Prostate gland (tissue), 2 donors: ENCODE measurements around the gene CAPS.

Source experiments
- CTCF ChIP-seq, 4 experiments: fragments of 200-600 bp in 2 of 4; fragments of 450-650 bp in 2 of 4; sonication (generic) in 2 of 4; IDR thresholded peaks; 1 replicate in 3 of 4; 2 replicates in 1 of 4; pipeline ENCODE4 v1.5.1; 2016 to 2019; ENCODE audit warnings: antibody characterized with exemption in 4 of 4, mild to moderate bottlenecking in 2 of 4, moderate library complexity in 2 of 4
- POLR2A ChIP-seq: fragments of 450-650 bp; IDR thresholded peaks from one replicate; pipeline ENCODE4 v1.6.1; 2016; ENCODE audit warnings: antibody characterized with exemption, mild to moderate bottlenecking
- POLR2AphosphoS5 ChIP-seq: sonication (generic); formaldehyde crosslinking; IDR thresholded peaks from one replicate; pipeline ENCODE4 v1.6.1; 2017; ENCODE audit warnings: antibody characterized with exemption

GRCh38 chr19:5908773-5909442 is 5.1 kb upstream of the CAPS start:
- TF ChIP-seq CTCF (IDR thresholded peaks at IDR 0.05) (no peak), POLR2AphosphoS5 (no peak), POLR2A (no peak)
